Epithelial cell of esophagus (primary cell): Measurements from ENCODE around the gene DNAJA4.

Experiments
- DNase-seq: peaks from one replicate; pipeline ENCODE4 v3.0.0; 2010; ENCODE audit warnings: low read depth
- H3K4me3 ChIP-seq: 2 replicates; pipeline ENCODE4 v1.5.1; 2011; ENCODE audit warnings: mild to moderate bottlenecking, low read length, control low read depth
- TF ChIP-seq, protein P1 (sequence below): IDR thresholded peaks from 2 replicates; pipeline ENCODE4 v1.5.1; 2011; ENCODE audit warnings: low read depth, mild to moderate bottlenecking, low read length, control low read depth, inconsistent platforms; ENCODE audit not compliant: insufficient read depth; ENCODE audit errors: missing control alignments

Gene DNAJA4

DNA sequence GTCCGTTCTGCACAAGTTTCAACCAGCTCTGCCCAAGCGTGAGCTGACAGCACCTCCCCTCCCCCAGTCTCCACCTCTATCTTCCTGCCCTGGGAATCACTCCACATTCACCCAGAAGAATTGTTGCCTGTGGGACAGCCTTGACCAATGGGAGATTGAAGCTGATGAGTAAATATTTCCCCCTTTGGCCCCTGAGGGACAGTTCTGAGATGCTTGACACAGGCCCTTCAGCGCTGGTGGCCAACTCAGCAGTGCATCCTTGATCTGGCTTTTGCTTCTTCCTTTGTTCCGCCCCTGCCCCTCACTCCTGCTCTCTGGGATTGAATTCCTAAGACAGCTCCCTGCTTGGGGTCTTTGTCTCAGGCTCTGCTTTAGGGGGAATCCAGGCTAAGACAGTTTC is 48.2 kb downstream of the DNAJA4 start:
- TF ChIP-seq, protein P1, sequence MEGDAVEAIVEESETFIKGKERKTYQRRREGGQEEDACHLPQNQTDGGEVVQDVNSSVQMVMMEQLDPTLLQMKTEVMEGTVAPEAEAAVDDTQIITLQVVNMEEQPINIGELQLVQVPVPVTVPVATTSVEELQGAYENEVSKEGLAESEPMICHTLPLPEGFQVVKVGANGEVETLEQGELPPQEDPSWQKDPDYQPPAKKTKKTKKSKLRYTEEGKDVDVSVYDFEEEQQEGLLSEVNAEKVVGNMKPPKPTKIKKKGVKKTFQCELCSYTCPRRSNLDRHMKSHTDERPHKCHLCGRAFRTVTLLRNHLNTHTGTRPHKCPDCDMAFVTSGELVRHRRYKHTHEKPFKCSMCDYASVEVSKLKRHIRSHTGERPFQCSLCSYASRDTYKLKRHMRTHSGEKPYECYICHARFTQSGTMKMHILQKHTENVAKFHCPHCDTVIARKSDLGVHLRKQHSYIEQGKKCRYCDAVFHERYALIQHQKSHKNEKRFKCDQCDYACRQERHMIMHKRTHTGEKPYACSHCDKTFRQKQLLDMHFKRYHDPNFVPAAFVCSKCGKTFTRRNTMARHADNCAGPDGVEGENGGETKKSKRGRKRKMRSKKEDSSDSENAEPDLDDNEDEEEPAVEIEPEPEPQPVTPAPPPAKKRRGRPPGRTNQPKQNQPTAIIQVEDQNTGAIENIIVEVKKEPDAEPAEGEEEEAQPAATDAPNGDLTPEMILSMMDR = no peak
- no peak for DNase-seq
- H3K4me3 ChIP-seq = no peak overlapping the region

DNA sequence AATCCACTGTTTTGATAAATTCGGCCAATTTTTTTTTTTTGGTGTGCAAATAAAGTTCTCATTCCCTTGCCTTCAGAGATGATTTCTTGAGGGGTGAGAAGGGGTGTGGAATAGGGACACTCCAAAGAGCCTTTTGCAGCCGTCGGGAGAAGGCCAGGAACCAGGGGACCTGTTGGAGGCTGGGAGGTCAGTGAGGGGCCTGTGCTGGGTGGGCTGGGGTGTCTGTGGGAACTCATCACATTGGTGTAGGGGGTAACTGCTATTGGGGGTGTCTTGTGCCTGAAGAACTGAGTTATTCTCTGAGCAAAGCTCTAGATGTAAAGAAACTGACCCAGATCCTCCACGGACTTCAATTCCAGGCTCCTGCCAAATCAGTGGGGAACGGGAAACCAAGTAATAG is 48.6 kb downstream of the DNAJA4 start:
- H3K4me3 ChIP-seq = no peak overlapping the region
- TF ChIP-seq, protein P1 = no peak
- DNase-seq = no peak

DNA sequence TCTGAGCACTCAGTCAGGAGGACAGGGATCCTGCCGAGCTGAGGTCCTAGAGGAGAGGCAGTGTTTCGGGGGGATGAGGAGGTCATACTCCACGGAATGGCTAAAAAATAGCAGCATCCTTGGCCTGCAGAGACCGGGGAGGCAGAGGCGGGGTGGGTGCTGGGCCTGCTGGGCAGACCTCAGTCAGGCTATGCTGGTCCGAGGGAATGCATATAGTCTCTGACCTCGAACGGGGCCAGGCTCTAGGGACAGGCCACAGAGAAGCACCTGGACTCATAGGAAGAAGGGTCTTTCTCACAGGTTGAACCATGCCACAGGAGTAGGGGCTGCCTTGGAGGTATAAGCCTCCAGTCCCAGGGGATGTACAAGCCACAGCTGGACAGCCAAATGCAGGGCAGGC is 49.0 kb downstream of the DNAJA4 start:
- TF ChIP-seq, protein P1 = no peak

DNA sequence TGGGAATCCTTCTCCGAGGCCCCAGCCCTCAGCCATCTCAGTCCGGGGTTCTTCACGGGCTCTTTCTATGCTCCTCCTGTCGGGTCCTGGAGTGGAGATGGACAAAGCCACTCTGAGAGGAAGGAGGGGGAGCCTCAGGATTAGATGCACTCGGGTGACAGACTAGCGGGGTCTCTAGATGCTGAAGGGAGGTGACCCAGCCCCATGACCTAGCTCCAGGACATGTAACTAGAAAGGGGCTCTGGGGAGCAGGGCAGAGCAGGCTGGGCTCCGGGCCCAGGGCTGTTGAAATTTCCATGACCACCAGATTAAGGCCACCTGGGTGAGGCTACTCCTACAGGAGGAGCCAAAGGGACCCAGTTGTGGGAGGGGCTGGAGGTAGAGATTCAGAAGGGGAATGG is 49.8 kb downstream of the DNAJA4 start:
- no peak overlapping the region for H3K4me3 ChIP-seq
- DNase-seq = no peak
- TF ChIP-seq, protein P1 = no peak

More for the DNA sequence above, 49.0 kb downstream of the DNAJA4 start:
- no peak overlapping the region for H3K4me3 ChIP-seq
- DNase-seq = no peak

DNA sequence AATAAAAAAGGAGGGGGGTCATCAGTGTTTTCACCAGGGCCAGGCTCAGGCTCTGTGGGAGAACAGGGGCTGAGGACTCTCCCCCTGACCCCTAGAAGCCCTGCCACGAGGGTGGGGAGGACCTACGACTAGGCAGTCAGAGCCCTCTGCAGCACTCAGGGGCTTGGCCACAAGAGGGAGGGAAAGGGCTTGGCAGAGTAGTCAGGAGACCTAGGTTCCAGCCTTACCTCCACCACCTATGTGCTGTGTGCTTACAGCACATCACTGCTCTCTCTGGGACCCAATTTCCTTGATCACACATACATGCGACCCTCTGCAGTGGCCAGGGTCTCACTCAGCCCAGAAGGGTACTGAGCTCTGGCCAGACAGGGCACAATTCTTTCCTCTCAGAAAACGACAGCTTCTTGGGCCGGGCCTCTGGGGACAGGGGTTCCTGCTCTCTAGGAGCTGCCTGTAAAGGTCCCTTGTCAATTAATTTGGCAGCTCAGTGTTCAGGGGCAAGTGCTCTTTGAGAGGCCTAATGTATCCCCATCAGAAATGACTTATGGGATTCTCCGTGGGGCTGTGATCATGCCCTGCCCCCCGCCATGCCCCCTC is 51.4 kb downstream of the DNAJA4 start:
- TF ChIP-seq, protein P1 = peak; percentile 40
- DNase-seq = peak; percentile 42
- no peak overlapping the region for H3K4me3 ChIP-seq

DNA sequence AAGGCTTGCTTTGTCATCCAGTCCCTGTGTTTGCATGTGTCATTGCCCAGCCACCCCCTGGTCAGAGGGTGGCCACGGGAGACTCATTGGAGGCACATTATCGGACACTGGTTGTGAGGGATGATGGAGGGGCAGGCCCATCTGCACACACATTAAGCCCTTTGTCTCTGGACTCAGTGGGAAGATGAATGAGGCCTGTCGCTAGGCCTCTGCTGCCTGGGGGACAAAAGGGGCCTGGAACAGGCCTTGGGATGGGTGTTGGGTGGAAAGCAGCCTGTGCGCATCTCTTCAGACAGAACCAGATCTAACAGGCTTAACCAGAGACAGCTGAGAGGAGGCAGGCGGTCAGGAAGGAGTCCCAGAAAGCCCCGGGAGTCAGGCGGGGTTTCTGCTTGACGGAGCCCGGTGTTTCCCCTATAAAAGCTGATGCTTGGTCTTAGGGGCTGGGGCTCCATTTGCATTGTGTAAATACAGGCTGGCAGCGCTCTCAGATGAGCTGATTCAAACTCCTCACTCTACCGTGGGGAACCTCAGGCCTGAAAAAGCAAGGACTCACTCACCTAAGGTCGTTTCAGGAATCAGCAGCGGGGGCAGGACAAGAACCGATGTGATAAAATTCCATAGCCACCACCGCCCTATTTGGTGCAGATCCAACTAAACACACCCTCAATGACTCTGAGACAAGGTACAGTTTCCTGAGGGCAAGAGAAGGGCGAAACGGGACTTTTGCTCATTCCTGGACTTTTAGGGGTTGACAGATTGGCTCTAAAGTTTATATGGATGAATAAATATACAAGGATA is 52.1 kb downstream of the DNAJA4 start:
- TF ChIP-seq, protein P1 = no peak
- peak; percentile 34 for DNase-seq
- H3K4me3 ChIP-seq = no peak overlapping the region
